ENCODE results near the gene FBXO28. TPM values are rescaled to one million over a fixed set of nuclear protein-coding genes. Genes with fewer than 3 reads are reported as not detected.

The FBXO28 gene
- total RNA-seq, 4 donors from 2014 or later: 16.7 to 21.3 (median 18.8) TPM

GRCh38 chr1:224127925-224128819 is 14.3 kb downstream of the FBXO28 start:
- Histone ChIP-seq H3K4me1 (peaks cover 0 to 9% (median 0%) of the 10 kb centered on the region in 4 donors), H3K9me3 (peaks cover 0 to 3% (median 0%) of the 10 kb centered on the region in 4 donors), H3K4me3 (no peak overlapping the region), H3K36me3 (peaks cover 7 to 38% (median 22%) of the 10 kb centered on the region in 3 donors), H3K27me3 (no peaks in the 10 kb centered on the region), H3K27ac (no peak overlapping the region)
- 68 to 76% methylated on average over 5 of the region's 5 CpGs for WGBS, 2 donors
- TF ChIP-seq EP300 (IDR thresholded peaks at IDR 0.05) (no peak), POLR2A (IDR thresholded peaks at IDR 0.05) (no peak)
- TF ChIP-seq, protein P1, sequence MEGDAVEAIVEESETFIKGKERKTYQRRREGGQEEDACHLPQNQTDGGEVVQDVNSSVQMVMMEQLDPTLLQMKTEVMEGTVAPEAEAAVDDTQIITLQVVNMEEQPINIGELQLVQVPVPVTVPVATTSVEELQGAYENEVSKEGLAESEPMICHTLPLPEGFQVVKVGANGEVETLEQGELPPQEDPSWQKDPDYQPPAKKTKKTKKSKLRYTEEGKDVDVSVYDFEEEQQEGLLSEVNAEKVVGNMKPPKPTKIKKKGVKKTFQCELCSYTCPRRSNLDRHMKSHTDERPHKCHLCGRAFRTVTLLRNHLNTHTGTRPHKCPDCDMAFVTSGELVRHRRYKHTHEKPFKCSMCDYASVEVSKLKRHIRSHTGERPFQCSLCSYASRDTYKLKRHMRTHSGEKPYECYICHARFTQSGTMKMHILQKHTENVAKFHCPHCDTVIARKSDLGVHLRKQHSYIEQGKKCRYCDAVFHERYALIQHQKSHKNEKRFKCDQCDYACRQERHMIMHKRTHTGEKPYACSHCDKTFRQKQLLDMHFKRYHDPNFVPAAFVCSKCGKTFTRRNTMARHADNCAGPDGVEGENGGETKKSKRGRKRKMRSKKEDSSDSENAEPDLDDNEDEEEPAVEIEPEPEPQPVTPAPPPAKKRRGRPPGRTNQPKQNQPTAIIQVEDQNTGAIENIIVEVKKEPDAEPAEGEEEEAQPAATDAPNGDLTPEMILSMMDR (IDR thresholded peaks at IDR 0.05): no peak
- DNase-seq (ENCODE audit: low spot score in 2 of 2): no peak

DNA sequence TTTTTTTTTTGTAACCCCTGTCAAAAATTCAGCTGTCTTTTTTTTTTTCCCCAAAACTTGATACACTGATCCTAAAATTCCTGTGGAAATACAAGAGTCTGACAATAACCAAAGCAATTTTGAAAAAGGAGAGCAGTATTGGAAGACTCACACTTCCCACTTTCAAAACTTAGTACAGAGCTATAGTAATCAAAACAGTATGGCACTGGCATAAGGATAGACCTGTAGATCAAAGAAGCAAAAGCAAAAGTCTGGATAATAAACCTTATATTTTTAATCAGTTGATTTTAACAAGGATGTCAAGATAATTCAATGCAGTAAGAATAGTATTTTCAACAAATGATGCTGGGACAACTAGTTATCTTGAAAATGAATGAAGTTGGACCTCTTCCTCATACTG is 17.3 kb downstream of the FBXO28 start:
- no peak for DNase-seq (ENCODE audit: low spot score in 2 of 2)
- Histone ChIP-seq H3K27me3 (no peaks in the 10 kb centered on the region), H3K36me3 (peaks cover 7 to 53% (median 22%) of the 10 kb centered on the region in 3 donors), H3K4me3 (no peak overlapping the region), H3K27ac (no peak overlapping the region), H3K4me1 (no peaks in the 10 kb centered on the region), H3K9me3 (peaks cover 0 to 3% (median 0%) of the 10 kb centered on the region in 4 donors)
- TF ChIP-seq EP300 (IDR thresholded peaks at IDR 0.05) (no peak), POLR2A (IDR thresholded peaks at IDR 0.05) (no peak)
- TF ChIP-seq, protein P1 (IDR thresholded peaks at IDR 0.05): no peak

DNA sequence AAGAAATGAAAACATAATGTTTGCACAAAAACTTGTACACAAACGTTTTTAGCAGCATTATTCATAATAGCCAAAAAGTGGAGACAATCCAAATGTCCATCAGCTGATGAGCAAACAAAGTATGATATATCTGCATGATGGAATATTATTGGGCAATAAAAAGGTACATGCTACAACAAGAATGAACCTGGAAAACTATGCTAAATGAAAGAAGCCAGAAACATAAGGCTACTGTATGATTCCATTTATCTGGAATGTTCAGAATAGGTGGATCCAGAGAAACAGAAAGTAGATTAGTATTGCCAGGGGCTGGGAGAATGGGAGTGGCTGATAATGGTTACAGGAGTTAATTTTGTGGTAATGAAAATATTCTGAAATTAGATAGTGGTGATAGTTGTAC is 19.0 kb downstream of the FBXO28 start:
- no peak for DNase-seq (ENCODE audit: low spot score in 2 of 2)
- no peaks in the 10 kb centered on the region for H3K4me1 ChIP-seq
- H3K9me3 ChIP-seq: peaks cover 0 to 3% (median 0%) of the 10 kb centered on the region in 4 donors
- WGBS, 2 donors: 33 to 34% methylated on average over 1 of the region's 1 CpG
- no peaks in the 10 kb centered on the region for H3K27me3 ChIP-seq
- no peak overlapping the region for H3K4me3 ChIP-seq
- H3K36me3 ChIP-seq: peaks cover 7 to 67% (median 22%) of the 10 kb centered on the region in 3 donors
- no peak for TF ChIP-seq EP300 (IDR thresholded peaks at IDR 0.05)
- TF ChIP-seq, protein P1 (IDR thresholded peaks at IDR 0.05): no peak
- TF ChIP-seq POLR2A (IDR thresholded peaks at IDR 0.05): no peak
- no peak overlapping the region for H3K27ac ChIP-seq

- Histone ChIP-seq H3K27me3 (no peaks in the 10 kb centered on the region), H3K36me3 (peaks cover 7 to 77% (median 22%) of the 10 kb centered on the region in 3 donors), H3K4me3 (no peak overlapping the region), H3K9me3 (peaks cover 0 to 3% (median 0%) of the 10 kb centered on the region in 4 donors), H3K27ac (no peak overlapping the region), H3K4me1 (no peaks in the 10 kb centered on the region)
- TF ChIP-seq POLR2A (IDR thresholded peaks at IDR 0.05) (no peak), EP300 (IDR thresholded peaks at IDR 0.05) (no peak)
- TF ChIP-seq, protein P1 (IDR thresholded peaks at IDR 0.05): no peak
- 68 to 76% methylated on average over 5 of the region's 5 CpGs for WGBS, 2 donors
- no peak for DNase-seq (ENCODE audit: low spot score in 2 of 2)
Observed at GRCh38 chr1:224133741-224134299, 19.9 kb downstream of the FBXO28 start.

DNA sequence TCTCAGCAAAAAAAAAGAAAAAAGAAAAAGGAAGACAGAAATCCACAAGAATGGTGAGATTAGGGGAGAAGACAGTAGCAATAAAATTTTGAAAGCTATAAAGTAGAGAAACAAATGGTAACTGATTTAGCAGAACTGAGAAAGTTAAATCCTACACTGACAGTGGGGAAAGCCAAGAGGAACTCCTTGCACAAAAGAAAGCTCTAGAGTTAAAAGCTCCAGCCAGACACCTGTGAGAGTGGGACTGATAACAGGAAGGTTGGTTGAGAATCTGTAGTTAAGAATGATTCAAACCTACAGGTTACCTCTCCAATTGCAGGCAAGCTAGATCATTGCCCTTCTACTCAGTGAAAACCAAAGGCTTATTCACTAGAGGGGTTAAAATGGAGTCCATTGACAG is 23.6 kb downstream of the FBXO28 start:
- DNase-seq (ENCODE audit: low spot score in 2 of 2): no peak
- Histone ChIP-seq H3K27ac (no peak overlapping the region), H3K9me3 (no peaks in the 10 kb centered on the region), H3K27me3 (no peaks in the 10 kb centered on the region), H3K36me3 (peaks cover 3 to 81% (median 5%) of the 10 kb centered on the region in 3 donors), H3K4me1 (no peaks in the 10 kb centered on the region), H3K4me3 (no peak overlapping the region)
- TF ChIP-seq EP300 (IDR thresholded peaks at IDR 0.05) (no peak), POLR2A (IDR thresholded peaks at IDR 0.05) (no peak)
- TF ChIP-seq, protein P1 (IDR thresholded peaks at IDR 0.05): no peak

All from tibial nerve (tissue), 4 donors.